ENCODE measurements around the gene ZP1.

The ZP1 gene

DNA sequence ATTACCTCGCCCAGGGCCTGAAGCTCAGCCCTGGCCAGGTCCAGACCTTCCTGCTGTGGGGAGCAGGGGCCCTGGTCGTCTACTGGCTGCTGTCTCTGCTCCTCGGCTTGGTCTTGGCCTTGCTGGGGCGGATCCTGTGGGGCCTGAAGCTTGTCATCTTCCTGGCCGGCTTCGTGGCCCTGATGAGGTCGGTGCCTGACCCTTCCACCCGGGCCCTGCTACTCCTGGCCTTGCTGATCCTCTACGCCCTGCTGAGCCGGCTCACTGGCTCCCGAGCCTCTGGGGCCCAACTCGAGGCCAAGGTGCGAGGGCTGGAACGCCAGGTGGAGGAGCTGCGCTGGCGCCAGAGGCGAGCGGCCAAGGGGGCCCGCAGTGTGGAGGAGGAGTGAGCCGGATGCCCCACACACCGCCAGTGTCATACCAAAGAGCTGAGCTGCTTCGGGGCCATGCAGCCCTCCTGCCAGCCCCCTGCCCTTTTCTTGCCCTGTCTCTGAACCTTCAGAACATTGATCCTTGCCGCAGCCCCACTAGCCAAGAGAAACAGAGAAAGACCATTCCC, 54.5 kb downstream of the ZP1 start:
- no peak for DNase-seq (ENCODE audit: low read depth in 2 of 3, low spot score in 1 of 3)

DNA sequence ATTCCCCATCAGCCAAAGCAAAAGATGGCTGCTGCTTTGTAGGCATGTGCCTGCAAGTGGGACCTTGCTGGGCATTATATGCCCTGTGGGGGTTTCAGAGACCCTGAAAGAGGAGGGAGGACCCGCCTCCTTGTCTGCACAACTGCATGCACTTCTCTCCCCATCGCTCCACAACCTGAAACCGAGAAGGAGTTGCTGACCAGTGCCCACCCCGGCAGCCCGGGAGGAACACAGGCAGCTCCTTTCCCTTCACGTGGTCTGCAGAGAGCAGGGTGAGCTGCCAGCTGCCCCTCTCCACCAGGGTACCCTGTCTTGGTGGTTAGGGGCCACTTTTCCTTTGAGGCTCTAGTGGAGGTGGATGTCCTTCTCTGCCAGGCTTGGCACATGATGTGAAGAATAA, 55.6 kb downstream of the ZP1 start:
- no peak for DNase-seq (ENCODE audit: low read depth in 2 of 3, low spot score in 1 of 3)

DNA sequence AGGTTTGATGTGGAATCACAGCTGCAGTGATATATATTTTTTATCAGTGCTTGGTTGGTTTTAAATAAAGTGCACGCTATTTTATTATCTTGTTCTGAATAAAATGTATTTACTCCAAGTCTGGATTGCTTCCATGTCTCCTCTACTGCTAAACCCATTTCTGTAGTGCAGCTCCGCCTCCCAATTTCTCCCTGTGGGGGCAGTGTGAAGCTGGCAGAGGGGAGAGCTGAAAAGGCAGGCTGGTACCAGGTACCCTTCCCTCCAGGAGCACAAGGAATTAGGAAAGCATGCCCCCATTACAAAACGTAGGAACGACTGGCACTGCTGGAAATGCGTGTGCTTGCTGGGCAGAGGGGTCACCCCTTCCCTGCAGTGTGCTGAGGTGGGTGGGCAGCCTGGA, 56.0 kb downstream of the ZP1 start:
- no peak for DNase-seq (ENCODE audit: low read depth in 2 of 3, low spot score in 1 of 3)

GRCh38 chr11:60923800-60924109, 56.4 kb downstream of the ZP1 start:
- no peak for DNase-seq (ENCODE audit: low read depth in 2 of 3, low spot score in 1 of 3)

DNA sequence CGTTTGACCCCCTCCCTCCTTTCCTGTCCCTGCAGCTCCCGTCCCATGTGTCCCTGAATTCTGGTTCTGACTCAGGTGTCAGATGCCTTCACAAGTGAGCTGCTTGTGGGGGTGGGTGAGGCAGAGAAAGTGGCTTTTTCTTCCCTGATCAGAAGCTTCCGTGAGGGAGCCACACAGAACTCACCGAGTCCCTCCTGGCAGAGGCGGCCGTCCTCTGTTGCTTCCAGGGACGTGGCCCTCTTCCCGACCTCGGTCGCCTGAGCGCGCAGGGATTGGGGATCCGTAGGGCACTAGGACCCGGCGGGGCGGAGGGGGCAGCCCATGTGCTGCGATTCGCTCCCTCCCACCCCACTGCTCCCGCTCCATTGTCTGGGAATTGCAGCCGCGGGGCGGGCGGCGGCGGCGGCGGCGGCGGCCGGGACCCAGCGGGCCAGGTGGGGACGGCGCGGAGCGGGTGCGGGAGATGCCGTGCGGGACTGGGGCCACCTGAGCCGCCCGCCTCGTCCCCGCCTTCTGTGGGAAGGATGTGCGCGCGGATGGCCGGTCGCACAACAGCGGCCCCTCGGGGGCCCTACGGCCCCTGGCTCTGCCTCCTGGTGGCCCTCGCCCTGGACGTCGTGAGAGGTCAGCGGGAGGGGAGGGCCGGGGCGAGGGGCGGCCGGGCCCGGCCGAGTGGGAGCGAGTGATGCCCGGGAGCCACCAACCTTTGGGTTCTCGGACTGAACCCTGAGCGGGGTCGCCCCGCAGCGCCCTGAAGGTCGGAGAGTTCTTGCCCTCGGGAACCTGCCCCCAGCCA, 57.0 kb downstream of the ZP1 start, which contains the start of gene TMEM132A:
Gene TMEM132A, plus strand, starts transcription at position 351 of the 796 bp plus-strand sequence. Its CDS starts 174 bp downstream, at position 525.
- no peak for DNase-seq (ENCODE audit: low read depth in 2 of 3, low spot score in 1 of 3)

Measured in stimulated activated CD4-positive, alpha-beta T cell treated with anti-CD3 and anti-CD28 coated beads, Interleukin-12 subunit alpha, Interleukin-12 subunit beta, amount 100 ng/mL, for 48 hours (primary cell).